GM18870 (cell line): ENCODE measurements around the gene CRACR2A.

Experiments used
- ATAC-seq: cut with Tn5 transposase; IDR thresholded peaks from one replicate; pipeline ENCODE4 v1.9.1; 2021; ENCODE audit warnings: moderate library complexity; ENCODE audit not compliant: unreplicated experiment

The CRACR2A gene

DNA sequence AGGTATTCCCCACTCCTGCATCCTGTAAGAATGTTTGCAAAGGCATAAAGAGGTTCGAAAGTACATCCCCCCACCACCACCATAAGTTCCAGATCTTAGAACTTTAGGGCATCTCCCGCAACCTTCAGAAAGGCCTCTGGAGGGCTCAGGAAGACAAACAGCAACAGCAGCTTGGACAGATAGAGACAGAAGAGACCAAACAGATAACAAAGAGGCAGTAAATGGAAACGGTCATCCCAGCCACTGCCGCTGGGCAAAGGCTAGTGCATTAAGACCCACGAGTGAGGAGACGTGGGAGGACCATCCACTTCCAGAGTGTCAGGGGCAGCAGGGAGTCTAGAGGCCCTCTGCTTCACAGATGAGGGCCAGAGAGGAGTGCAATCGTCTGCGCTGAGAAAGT lies 124.3 kb downstream of the CRACR2A start:
- no peak for ATAC-seq

DNA sequence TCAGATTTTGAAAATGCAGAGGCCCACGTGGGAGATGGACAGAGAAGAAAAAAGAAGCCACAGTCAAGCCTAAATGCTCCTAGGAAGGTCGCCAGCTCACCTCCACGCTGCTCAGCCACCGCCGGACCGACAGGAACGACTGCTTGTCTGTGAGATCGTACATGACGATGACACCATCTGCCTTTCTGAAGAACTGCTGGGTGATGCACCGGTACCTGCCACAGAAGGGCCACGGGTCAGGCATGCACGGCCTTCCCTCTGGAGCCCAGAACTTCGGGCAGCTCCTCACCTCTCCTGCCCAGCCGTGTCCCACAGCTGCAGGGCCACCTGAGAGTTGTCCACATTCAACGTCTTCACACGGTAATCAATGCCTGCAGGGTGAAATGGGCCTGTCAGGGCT lies 125.6 kb downstream of the CRACR2A start:
- no peak for ATAC-seq

DNA sequence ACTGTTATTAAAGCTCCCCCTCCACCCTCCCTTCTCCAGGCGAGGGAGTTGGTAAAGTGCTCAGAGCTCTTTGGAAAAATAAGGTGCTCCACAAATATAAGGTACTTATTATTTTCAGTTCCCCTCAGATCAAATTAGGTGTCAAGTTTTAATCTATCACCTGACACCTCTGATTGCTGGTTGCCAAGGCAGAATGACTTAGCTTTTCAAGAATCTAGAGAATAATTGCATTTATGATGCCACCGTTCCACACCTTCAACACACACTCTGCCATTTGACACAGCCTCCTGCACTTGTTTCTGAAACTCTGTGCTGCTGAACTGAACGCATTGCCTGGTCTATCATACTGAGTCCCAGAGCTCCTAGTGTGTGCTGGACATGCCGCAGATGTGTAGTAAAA lies 128.6 kb downstream of the CRACR2A start:
- ATAC-seq: no peak

DNA sequence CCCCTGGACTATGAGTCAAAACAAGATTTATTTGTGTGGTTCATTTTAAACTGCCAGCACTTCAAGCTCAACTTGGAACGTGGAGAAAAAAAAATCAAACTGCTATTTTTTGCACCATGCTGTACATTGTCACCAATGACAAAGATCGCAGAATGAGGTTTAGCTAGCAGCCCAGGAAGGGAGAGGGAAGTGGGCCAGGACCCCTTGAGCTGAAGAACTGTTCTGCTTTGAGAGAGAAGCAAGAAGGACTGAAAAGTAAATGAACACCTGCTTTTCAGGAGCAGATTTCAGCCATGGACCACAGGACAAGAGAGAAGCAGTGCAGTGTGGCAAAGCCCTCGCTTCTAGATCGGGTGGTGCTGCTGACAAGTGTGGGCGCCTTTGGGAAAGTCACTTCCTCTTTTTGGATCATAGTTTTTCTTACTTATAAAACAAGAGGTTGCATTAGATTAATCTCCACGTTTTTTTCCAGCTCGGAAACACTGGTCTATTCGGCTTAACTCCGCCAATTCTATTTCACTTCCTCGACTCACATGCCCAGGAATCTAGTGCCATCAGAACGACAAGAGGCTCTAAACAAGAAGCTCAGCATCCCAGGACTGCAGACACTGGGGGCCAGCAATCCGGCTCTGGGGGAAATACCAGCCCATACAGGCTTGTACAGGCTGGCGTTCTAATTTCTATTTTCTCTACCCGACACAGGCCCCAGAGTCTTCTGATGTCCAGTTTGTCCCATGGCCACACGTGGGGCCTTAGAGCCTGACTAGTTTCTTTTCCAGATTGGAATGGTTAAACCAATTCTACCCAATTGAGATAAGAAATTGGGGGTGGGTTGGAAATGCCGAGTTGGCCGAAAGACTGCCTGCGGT lies 129.9 kb downstream of the CRACR2A start:
- no peak for ATAC-seq

DNA sequence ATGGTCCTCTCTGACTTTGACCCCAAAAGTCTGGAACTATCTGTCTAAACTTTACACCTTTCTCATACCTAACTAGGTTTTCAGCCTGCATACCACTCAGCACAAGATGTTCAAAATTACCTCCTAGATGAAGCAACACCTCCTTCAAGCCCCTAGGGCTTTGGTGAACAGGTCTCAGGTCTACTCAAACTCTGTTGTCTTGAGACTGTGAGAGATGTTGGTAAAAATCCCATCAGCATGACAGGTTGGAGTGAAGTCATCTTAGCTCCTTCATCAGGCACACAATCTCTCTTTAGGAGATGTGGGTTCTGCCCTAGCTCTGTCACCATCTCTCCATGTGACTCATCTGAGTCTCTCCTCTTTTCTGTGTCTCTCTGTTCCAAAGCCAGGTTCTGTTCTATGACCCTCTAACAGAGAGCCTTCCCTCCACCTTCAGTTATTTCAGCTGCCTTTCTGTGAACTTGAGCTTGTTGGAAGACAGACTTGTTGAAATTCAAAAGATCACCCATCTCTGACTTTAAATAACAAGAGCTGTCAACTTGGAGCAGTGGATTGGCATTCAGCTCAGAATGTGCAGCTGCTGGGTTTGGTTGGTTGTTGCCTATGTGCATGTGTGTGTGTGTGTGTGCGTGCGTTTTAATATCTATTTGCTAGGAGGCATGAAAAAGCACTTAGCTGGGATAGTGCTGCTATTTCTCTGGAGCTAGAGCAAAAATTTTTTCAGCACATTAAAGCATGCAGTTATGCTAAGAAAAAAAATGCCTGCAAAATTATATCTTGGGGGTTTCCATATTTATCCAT lies 130.7 kb downstream of the CRACR2A start:
- ATAC-seq: no peak

DNA sequence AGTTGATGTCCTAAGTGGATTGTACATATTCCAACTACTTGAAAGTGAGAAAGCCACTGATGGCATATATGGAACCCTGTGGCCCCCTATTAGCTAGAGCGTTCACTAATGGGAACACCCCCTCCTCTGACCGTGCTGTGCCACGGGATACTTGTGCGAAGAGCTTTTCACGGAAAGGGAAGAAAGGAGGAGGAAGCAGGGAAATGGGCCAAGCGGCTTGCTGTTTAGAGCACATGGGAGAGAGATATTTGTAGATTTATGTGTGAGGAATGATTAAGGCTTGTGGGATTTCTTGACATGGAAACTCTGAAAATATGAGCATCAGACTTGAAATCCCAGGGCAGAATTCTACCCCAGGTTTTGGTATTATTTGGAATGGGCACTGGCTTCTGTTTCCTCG lies 132.1 kb downstream of the CRACR2A start:
- ATAC-seq: no peak

DNA sequence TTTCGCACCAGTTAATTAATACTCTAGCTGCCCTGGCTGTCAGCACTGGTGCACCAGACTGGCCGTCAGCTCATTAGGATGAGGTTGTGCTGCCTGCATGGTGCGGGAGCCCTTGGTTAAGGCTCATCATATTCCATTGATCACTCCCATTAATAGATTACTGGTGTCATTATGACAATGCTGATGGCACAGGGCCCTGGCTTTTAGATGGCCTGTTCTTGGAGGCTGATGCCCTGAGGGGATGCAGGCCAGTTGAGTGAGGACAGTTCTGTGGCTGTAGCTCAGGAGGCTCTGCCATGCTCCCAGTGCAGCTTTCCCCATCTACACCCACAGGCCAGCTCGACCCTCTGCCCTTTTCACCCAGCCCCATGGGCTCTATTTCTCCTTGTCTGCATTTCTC lies 135.3 kb downstream of the CRACR2A start:
- no peak for ATAC-seq

DNA sequence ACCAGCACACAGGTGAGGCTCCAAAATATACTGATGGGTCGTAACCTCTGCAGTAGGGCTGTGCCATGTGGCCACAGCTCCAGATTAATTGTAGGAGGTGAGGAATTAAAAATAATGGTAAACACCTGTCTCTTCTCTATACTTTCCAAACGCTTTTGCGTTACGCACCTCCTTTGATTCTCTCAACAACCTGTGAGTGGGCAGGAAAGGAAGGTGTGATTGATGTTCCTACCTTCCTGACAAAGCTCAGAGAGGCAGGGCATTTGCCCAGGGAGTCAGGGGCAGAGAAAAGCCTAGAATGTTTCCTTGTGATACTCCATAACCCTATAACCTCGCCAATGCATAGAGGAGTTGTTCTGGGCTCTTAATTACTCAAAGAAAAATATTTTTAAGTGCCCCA lies 137.0 kb downstream of the CRACR2A start:
- ATAC-seq: no peak

DNA sequence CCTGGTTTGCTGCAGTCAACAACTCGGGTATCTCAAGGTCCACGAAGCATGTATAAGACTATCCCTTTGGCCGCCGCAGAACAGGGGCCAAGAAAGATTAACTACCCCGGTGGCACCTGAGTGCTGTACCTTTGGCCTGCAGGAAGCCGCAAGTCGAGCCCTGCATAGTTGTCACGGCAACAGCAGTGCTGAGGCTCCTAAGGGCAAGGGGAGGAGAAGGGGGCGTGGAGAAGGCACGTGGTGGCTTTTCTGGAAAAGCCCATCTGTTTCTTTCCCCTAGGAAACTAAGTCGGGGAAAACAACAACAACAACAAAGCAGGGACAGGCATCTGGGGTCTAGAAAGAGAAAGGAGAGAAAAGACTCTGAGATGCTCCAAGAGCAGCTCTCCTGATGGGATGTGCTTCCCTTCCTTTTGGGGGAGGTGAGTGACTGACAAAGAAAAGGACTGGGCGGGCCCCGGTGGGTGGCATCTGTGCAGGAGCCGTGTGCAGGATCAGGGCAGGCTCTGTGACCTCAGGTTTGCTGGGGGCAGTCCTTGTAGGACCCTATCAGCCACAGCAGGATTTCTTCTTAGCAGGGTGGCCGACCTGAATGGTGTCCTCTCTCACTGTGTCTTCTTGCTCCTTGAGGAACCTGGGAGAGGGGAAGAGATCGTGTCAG lies 138.0 kb downstream of the CRACR2A start:
- ATAC-seq: no peak

DNA sequence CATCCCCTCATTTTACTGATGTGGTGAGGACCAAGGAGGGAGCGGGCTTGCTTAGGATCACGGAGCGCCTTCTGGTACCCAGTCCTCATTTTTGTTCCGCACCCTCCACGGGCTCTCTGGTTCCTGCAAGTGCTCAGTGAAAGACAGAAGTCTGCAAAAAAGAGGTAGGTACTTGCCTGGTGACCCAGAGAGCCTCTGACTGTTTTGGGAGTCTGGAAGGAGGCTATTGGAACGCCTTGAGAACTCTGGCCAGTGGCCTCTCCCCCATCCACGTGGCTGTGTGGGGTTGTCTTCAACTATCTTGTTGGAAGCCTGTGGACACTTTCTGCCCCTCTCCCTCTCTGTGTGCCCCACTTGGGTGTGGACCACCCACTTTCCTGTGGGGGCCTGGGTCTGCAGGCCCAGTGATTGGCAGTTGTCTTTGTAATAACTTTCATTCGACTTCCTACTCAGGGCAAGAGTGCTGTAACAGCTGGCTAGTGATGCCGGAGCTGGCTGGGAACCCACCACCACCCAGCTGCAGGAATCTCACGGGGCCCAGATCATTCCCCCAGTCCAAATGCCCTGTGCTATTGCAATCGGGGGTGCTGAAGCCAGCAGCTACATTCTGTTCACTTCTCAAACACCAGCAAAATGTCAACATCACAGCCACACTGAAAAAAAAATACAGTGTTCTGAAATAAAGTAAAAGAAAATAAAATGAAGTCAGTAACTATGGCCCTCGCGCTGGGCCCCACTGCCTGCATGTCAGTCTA lies 139.1 kb downstream of the CRACR2A start:
- no peak for ATAC-seq

DNA sequence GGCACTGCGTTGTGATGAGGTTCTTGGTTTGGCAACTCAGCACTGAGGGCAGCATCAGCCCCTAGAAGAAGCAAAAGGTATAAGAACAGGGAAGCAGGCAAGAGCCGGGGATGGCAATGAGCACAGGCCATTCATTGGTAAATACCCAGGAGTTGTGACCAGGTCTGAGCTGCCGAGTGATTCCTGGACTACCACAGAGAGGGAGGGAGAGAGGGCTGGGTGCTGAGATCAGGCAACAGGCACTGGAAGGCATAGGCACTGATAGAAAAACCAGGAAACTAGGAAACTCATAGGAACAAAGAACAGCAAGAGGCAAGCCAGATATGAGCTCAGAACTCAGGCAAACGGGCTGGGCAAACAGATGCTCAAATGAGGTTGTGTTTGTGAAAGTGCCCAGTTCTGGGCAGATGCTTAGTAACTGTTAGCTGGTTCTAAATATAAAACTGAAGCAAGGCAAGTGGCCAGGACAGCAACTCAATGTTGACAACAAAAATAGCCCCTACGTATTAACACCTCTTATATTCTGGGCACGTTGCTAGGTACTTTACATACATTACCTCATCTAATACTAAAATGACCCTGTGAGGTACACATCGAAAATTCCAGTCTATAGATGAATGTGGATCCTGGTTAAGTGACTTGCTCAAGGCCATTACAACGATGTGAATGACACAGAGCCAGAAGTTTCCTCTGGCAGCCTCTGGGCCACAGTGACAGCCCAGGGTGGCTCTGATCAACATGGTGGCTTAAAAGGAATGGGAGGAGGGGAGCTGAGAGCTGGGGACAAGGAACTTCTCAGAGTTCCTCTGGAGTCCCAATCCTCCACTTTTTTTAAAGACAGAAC lies 140.8 kb downstream of the CRACR2A start:
- no peak for ATAC-seq

DNA sequence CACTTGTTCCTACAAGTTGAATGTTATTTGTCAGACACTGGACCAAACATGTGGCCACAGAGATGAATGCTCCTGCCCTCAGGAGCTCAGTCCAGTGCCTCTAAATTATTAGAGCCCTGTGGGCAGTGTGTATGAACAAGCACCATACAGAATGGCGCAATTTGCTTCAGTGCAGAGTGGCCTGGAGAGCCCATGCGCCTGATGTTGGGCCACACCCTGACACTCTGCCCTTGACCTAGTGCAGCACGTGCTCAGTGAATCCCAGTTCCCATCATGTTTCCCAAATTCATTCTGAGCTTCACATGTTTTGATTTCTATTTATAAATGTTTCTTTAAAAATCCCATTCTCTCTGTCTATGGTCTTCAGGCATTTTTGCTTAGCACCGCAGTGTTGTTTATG lies 145.1 kb downstream of the CRACR2A start:
- ATAC-seq: no peak

DNA sequence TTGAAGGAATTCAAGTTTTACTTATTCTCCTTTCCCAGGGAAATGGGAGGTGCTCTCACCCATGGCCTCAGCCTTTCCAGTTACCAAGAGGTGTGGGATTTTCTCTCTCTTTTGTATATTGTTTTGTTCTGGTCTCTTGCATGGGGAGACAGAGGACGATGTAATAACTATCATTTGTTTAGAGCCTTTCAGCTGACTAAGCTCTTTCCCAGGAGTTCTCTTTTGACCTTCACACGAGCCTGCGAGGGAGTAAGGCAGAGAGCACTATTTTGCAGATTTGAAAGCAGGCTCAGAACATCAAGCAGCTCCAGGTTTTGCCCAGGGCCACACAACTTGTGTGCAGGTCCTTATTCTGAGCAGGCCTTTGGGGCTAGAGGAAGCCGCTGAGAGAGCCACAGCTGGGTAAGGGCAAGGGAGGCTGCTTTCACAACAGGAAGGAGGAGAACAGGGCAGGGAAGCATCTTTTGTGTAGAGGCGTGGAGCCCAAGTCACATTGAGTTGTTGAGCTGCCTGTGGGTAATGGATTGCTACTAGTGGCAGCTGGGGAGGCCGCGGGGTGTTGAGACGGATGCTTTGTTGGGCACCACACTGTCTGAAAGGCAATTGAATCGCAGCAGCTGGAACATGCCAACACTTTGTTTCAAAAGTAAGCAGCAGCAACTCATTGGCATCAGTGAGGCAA lies 145.7 kb downstream of the CRACR2A start:
- ATAC-seq: no peak

DNA sequence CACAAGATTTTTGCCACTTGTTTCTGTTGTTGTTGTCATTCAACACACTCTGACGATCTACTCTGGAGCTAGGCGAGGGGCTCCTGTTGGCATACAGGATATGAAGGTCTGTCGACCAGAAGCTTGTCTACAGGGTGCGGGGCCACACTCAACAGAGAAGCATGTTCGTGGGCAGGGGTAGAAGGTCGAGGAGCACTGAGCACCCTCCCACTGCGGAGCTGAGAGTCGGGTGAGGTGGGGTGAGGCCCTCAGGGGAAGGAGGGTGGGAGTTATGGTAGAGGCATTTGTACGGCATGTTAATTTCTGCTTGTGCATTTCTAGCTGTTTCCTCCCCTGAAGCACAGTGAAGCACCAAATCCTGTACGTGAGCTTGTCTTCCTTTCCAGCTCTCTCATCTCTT lies 146.8 kb downstream of the CRACR2A start:
- ATAC-seq: no peak

DNA sequence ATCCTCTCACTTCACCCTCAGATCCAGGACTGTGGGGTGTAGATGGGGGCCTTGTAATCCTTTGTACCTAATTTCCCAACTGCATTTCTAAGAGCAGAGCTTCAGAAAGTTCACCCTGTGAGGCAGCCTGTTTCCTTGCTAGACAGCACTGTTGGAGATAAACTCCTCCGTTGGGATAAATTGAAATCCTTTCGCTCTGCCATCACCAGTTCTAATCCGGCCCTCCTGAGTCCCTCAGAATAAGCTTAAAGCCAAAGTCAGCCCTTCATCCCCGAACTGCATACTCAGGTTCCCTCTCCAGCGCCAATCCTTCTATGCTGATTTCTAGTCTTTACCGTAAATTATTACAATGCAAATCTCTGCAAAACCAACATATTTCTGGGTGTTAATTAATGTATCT lies 147.2 kb downstream of the CRACR2A start:
- no peak for ATAC-seq

DNA sequence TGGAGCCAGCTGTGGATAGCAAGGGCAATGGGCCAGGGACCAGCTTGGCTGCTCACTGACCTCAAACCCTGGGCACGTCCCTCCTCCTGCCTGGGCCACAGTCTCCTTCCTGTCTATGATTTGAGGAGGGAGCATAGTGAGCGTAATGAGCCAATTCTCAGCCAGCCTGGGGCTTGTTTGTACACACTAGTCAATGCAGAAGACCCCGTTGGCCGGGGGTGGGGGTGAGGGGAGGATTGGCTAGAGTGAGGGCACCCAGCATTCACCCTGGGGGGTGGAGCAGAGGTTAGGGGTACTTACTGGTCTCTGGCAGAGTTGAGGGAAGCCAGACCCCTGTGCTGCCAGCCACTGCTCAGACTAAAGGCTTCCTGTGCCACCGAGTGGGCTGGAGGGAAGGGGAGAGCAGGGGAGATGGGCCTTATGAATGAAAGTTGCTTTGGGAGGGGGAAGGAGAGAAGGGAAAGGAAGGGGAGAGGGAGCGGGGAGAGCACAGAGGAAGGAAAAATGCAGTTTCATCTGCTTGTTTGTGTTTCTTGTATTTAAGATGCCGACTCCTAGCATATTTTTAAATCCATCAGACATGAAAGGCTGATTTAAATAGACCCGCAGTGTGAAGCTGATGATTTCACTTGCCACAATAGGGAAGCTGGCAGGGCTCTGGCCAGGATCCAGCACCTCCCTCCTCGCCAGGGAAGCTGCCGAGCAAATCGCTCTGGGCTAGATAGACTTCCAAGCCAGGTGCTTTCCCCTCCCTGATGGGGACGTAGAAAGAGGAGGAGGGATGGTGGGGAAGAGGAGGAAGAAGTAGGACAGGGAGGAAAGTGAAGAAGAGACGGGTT lies 147.9 kb downstream of the CRACR2A start:
- no peak for ATAC-seq

DNA sequence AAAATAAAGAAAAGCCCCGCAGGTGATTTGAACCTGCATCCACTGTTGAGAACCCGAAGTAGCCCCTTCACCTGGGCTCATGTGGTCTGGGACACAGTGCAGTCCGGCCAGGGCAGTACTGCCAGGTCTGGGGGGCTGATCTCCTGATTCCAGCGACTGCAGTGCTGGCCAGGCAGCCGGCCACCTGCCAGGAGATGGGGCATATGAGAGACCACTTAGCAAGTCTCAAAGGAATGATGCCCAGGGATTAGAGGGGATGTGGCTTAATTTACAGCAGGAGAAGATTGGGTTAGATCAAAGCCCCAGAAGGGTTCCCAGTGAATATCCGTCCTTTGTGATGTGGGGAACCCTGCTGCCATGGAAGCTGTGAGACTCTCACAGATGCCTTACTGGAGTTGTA lies 148.6 kb downstream of the CRACR2A start:
- no peak for ATAC-seq

DNA sequence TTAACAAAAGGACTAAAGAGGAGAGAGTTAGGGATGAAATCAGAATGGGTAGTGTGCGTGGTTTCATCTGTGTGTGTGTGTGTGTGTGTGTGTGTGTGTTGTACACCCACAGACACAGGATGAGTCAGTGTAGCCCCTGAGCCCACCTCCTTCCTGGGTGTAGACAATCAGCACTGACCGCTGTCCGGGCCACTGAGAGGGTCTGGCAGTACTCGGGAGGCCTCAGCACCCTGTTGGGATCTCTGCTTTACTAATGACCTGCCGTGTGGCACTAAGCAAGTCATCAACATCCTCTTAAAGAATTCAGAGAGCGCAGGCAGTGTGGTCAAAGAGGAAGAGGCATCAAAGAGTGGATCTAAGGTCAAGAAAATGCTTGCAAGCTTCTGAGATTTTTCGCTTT lies 149.3 kb downstream of the CRACR2A start:
- ATAC-seq: no peak

DNA sequence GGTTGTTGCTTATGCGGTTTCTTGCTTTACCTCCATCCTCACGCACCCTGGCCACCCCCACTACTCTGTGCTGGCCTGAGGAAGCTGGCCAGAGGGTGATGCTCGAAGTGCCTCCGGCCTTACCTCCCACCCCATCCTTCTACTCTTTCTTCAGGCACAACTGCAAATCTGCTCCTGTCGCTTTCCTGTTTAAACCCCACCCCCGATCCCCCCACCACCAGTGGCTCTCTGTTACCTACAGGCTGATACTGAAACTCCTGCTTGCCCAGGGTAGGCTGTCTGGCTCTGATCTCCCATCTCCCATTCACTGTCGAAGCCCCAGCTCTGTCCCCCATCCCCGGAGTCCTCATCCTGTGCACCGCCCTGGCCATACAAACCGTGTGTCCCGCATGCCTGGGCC lies 150.4 kb downstream of the CRACR2A start:
- no peak for ATAC-seq
